Transverse colon (tissue), 3 donors: ENCODE data around the gene B3GALT4.

Experiments
- EP300 ChIP-seq: sonication (generic); formaldehyde crosslinking; IDR thresholded peaks from one replicate; pipeline ENCODE4 v1.6.1; 2017; ENCODE audit warnings: antibody characterized with exemption, low read depth
- POLR2A ChIP-seq: fragments of 450-650 bp; IDR thresholded peaks from one replicate; pipeline ENCODE4 v1.6.1; 2016; ENCODE audit warnings: antibody characterized with exemption, mild to moderate bottlenecking, moderate library complexity
- TF ChIP-seq, protein P1 (sequence below), 5 experiments: fragments of 200-600 bp in 3 of 5; fragments of 450-650 bp in 2 of 5; sonication (generic) in 3 of 5; IDR thresholded peaks; 1 replicate in 2 of 5; 2 replicates in 3 of 5; pipeline ENCODE4 v1.5.1; 2016 to 2017; ENCODE audit warnings: antibody characterized with exemption in 5 of 5, inconsistent platforms in 3 of 5, mild to moderate bottlenecking in 2 of 5, moderate library complexity in 1 of 5

DNA sequence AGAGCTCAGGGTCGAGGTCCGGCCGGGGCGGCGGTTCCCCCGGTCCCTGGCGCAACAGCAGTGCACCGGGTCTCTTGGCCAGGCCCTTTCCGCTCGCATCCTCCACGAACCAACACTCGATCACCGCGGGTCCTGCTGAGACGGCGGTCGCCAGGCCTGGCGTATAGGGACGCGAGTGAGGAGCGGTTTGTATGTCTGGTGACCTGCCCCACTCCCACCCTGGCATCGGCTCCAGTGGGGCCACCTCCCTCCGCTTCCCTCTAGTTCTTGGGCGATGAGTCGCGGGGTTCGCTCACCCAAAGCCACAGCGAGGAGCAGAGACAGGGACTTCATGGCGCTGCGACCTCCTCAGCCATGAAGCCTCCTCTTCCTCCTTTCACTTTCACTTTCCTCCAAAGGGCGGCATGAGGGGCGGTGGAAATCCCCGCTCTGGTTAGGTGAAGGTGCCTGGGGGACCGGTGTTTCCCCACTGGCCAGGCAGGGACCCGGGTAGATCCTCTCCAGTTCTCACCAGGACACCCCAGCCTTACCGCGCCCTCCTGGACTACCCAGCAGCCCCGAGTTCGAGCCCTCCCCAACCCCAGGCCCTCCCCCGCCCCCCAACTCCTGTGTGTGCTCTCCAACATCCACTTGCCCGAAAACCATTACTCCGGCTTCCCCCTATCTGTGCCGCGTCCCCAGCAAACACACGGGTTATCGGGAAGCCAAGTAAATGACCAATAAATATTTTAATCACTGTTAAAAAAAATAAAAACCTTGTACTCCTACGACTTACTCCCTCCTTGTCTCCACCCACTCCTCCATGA, 37.0 kb downstream of the B3GALT4 start, which contains the start of gene TAPBP:
- TF ChIP-seq, protein P1, sequence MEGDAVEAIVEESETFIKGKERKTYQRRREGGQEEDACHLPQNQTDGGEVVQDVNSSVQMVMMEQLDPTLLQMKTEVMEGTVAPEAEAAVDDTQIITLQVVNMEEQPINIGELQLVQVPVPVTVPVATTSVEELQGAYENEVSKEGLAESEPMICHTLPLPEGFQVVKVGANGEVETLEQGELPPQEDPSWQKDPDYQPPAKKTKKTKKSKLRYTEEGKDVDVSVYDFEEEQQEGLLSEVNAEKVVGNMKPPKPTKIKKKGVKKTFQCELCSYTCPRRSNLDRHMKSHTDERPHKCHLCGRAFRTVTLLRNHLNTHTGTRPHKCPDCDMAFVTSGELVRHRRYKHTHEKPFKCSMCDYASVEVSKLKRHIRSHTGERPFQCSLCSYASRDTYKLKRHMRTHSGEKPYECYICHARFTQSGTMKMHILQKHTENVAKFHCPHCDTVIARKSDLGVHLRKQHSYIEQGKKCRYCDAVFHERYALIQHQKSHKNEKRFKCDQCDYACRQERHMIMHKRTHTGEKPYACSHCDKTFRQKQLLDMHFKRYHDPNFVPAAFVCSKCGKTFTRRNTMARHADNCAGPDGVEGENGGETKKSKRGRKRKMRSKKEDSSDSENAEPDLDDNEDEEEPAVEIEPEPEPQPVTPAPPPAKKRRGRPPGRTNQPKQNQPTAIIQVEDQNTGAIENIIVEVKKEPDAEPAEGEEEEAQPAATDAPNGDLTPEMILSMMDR (IDR thresholded peaks at IDR 0.05) = no peak
- TF ChIP-seq POLR2A = peak; percentile 76
- TF ChIP-seq EP300 = no peak
